OCI-LY7 (cell line): ENCODE results near the gene TNP2.

Experiments
- EZH2phosphoT487 ChIP-seq: fragments of 200-600 bp; sonication (generic); IDR thresholded peaks from 2 replicates; pipeline ENCODE4 v1.6.1; 2018; ENCODE audit warnings: low read depth, borderline replicate concordance, mild to moderate bottlenecking, mixed run types, antibody characterized with exemption, low read length, moderate library complexity, mixed read lengths
- TF ChIP-seq, protein P1 (sequence below): fragments of 200-600 bp; sonication (generic); conservative IDR thresholded peaks from 2 replicates; pipeline ENCODE4 v1.5.1; 2014; ENCODE audit warnings: mild to moderate bottlenecking, antibody characterized with exemption, low read length, moderate library complexity, mixed read lengths

DNA sequence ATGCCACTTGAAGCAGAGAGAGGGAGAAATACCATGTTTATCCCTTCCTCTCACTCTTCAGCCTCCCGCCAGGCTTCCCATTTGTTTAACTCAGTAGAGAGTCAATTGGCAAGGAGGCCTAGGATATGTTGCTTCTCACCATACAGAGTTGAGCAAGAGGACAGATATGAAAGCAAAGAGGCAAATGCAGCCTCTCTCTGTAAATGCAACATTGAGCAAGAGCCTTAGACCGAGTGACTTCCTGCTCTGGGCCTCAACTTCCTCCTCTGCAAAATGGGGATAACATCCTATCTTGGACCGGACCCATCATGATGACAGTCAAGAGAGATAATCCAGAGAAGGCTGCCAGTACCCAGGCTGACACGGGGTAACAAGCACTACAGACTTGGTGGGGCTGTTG is 49.9 kb downstream of the TNP2 start:
- TF ChIP-seq, protein P1, sequence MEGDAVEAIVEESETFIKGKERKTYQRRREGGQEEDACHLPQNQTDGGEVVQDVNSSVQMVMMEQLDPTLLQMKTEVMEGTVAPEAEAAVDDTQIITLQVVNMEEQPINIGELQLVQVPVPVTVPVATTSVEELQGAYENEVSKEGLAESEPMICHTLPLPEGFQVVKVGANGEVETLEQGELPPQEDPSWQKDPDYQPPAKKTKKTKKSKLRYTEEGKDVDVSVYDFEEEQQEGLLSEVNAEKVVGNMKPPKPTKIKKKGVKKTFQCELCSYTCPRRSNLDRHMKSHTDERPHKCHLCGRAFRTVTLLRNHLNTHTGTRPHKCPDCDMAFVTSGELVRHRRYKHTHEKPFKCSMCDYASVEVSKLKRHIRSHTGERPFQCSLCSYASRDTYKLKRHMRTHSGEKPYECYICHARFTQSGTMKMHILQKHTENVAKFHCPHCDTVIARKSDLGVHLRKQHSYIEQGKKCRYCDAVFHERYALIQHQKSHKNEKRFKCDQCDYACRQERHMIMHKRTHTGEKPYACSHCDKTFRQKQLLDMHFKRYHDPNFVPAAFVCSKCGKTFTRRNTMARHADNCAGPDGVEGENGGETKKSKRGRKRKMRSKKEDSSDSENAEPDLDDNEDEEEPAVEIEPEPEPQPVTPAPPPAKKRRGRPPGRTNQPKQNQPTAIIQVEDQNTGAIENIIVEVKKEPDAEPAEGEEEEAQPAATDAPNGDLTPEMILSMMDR: no peak
- no peak for TF ChIP-seq EZH2phosphoT487
